ENCODE results near the gene MARCOL.
"Not testable (repeated sequence)": the region's sequence is repeated elsewhere in the genome, so short reads cannot be mapped to it uniquely, and the experiment has no call there.

Gene MARCOL

GRCh38 chr5:148268566-148268965, 30.2 kb downstream of the MARCOL start, which contains the start of gene SPINK13:
Gene SPINK13 (plus strand): TSS chr5:148268794. CDS start chr5:148270073, 1,279 bp downstream.
- no peak for DNase-seq

- not testable (repeated sequence) for DNase-seq
Observed at GRCh38 chr5:148275129-148275528, 36.8 kb downstream of the MARCOL start.

GRCh38 chr5:148280893-148281292, 42.6 kb downstream of the MARCOL start:
- not testable (repeated sequence) for DNase-seq

GRCh38 chr5:148281336-148281735, 43.0 kb downstream of the MARCOL start:
- not testable (repeated sequence) for DNase-seq

- no peak for DNase-seq
Observed at GRCh38 chr5:148290271-148291195, 52.2 kb downstream of the MARCOL start.
